Lung (tissue), 12 donors: ENCODE data around the gene ADTRP. TPM values are rescaled to one million over a fixed set of nuclear protein-coding genes. Genes with fewer than 3 reads are reported as not detected.

ENCODE experiments used
- ATAC-seq: fragments of 200-7000 bp; cut with Tn5 transposase; one replicate; pipeline ENCODE4 v1.9.1; 2020; ENCODE audit warnings: moderate number of reproducible peaks; ENCODE audit not compliant: insufficient read depth, low FRiP score
- DNase-seq, 3 donors: peaks; one replicate each; pipeline ENCODE4 v3.0.0-alpha.2; 2013 to 2017
- H3K27ac ChIP-seq, 2 donors: one replicate each; pipeline ENCODE4 v1.5.1; 2013; ENCODE audit warnings: mild to moderate bottlenecking in 2 of 2, moderate library complexity in 2 of 2, control low read depth in 1 of 2, inconsistent platforms in 1 of 2, low read depth in 1 of 2, low read length in 1 of 2
- H3K27me3 ChIP-seq, 3 donors: one replicate each; pipeline ENCODE4 v1.5.1; 2013; ENCODE audit warnings: low read length in 2 of 3; ENCODE audit not compliant: control insufficient read depth in 3 of 3, insufficient read depth in 3 of 3
- H3K36me3 ChIP-seq, 4 donors: one replicate each; pipeline ENCODE4 v1.5.1; 2013; ENCODE audit warnings: low read length in 4 of 4, mild to moderate bottlenecking in 1 of 4, moderate library complexity in 1 of 4; ENCODE audit not compliant: control insufficient read depth in 4 of 4, insufficient read depth in 4 of 4
- H3K4me1 ChIP-seq, 5 donors: one replicate each; pipeline ENCODE4 v1.5.1; 2013; ENCODE audit warnings: low read length in 5 of 5, mild to moderate bottlenecking in 2 of 5, moderate library complexity in 1 of 5; ENCODE audit not compliant: control insufficient read depth in 5 of 5, insufficient read depth in 5 of 5
- H3K4me3 ChIP-seq: one replicate; pipeline ENCODE4 v1.5.1; 2013; ENCODE audit warnings: mild to moderate bottlenecking, control low read depth, moderate library complexity
- H3K9ac ChIP-seq, 2 donors: one replicate each; pipeline ENCODE4 v1.5.1; 2013; ENCODE audit warnings: low read length in 2 of 2, control low read depth in 1 of 2; ENCODE audit not compliant: insufficient read depth in 1 of 2
- H3K9me3 ChIP-seq, 4 donors: one replicate each; pipeline ENCODE4 v1.5.1; 2013; ENCODE audit warnings: low read length in 3 of 4, mild to moderate bottlenecking in 1 of 4, moderate library complexity in 1 of 4; ENCODE audit not compliant: control insufficient read depth in 4 of 4, insufficient read depth in 3 of 4
- WGBS, 2 donors: extraction: QIAGEN DNeasy Blood & Tissue Kit; methylation state at CpG; one replicate each; pipeline ENCODE4 v1.1.7; 2013; 5-methylcytosine and 5-hydroxymethylcytosine counted together
- polyA plus RNA-seq, 2 donors: library from polyadenylated mRNA; stranded (reverse); fragments of 200-250 nt; gene quantifications; one replicate each; pipeline ENCODE4 v1.2.1, GENCODE V29; 2013
- total RNA-seq, 2 donors: library from RNA; depleted of rRNA in 1 of 2; stranded (reverse); fragments of >200 nt in 1 of 2; gene quantifications; one replicate each; pipeline ENCODE4 v1.2.1, GENCODE V29; 2014 to 2021
- TF ChIP-seq, protein P1 (sequence below): IDR thresholded peaks from 2 replicates; pipeline ENCODE4 v1.5.1; 2012; ENCODE audit warnings: mild to moderate bottlenecking; ENCODE audit errors: control extremely low read depth, extremely low read depth
- donor health status: control.
- donor health status: control.
- donor health status: Bipolar disorder and iron deficiency.
- donor health status: healthy.
- donor health status: DM: yes; HTN: yes; CAD: no.

Gene ADTRP
- total and polyA plus RNA-seq, 4 donors: 3.9 to 8.0 (median 5.7) TPM

DNA sequence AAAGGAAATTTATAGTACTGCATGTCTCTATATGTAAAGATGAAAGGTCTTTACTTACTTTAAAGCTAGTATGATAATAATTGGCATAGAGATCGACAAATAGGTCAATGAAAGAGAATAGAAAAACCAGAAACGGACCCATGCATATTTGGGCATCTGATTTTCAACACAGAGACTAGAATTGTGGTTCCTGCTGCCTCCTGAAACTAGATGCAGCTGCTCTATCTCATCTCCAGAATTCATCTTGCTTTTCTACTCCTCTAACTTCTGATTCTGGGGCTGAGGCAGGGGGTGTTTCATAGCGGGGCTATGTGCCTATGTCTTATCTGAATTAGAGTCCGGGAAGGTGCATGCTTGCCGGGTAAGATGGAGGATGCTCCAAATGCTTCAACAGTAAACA is 105.9 kb downstream of the ADTRP start:
- H3K4me3 ChIP-seq: no peak overlapping the region
- no peak for ATAC-seq
- H3K36me3 ChIP-seq: no peaks in the 10 kb centered on the region
- DNase-seq: no peak
- no peak overlapping the region for H3K9ac ChIP-seq
- no peaks in the 10 kb centered on the region for H3K27me3 ChIP-seq
- no peaks in the 10 kb centered on the region for H3K4me1 ChIP-seq
- TF ChIP-seq, protein P1, sequence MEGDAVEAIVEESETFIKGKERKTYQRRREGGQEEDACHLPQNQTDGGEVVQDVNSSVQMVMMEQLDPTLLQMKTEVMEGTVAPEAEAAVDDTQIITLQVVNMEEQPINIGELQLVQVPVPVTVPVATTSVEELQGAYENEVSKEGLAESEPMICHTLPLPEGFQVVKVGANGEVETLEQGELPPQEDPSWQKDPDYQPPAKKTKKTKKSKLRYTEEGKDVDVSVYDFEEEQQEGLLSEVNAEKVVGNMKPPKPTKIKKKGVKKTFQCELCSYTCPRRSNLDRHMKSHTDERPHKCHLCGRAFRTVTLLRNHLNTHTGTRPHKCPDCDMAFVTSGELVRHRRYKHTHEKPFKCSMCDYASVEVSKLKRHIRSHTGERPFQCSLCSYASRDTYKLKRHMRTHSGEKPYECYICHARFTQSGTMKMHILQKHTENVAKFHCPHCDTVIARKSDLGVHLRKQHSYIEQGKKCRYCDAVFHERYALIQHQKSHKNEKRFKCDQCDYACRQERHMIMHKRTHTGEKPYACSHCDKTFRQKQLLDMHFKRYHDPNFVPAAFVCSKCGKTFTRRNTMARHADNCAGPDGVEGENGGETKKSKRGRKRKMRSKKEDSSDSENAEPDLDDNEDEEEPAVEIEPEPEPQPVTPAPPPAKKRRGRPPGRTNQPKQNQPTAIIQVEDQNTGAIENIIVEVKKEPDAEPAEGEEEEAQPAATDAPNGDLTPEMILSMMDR: no peak
- no peak overlapping the region for H3K27ac ChIP-seq
- no peaks in the 10 kb centered on the region for H3K9me3 ChIP-seq
- 91 to 95% methylated on average over 5 of the region's 5 CpGs for WGBS, 2 donors

DNA sequence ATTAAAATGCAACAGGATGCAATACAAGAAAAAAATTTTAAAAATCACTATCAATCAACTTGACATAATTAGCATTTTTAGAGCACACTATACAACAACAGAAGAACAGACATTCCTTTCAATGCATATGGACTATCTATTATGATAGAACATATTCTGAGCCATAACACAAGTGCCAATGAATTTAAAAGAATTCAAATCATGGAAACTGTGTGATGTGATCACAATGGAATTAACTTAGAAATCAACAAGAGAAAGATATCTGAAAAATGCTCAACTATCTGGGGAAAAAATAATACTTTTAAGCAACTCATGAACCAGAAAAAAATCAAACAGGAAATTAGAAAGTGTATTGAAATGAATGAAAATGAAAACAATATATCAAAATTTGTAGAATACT is 106.3 kb downstream of the ADTRP start:
- no peaks in the 10 kb centered on the region for H3K4me1 ChIP-seq
- DNase-seq (no peak), ATAC-seq (no peak)
- TF ChIP-seq, protein P1: no peak
- no peaks in the 10 kb centered on the region for H3K27me3 ChIP-seq
- H3K36me3 ChIP-seq: no peaks in the 10 kb centered on the region
- no peak overlapping the region for H3K9ac ChIP-seq
- H3K9me3 ChIP-seq: no peaks in the 10 kb centered on the region
- H3K4me3 ChIP-seq: no peak overlapping the region
- no peak overlapping the region for H3K27ac ChIP-seq

DNA sequence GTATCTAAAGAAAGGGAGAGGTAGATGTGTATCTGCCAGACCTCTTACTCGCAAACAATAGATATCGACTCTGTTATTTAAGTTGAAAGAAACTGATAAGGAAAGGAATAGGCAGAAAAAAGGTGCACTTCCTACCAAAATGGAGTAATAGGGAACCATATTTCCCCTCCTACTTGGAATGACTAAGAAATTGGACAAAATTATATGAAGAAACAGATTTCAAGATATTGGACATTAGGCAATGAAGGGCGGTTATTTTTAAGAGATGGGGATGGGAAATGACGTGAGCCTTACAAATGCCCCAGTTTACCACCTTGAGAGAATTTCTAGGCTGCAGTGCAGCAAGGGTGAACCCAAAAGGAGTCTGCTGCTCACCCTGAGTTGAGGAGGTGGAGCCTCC is 108.9 kb downstream of the ADTRP start:
- no peaks in the 10 kb centered on the region for H3K4me1 ChIP-seq
- WGBS, 2 donors: 94 to 97% methylated on average over 4 of the region's 4 CpGs
- no peak for ATAC-seq
- no peaks in the 10 kb centered on the region for H3K27me3 ChIP-seq
- no peak overlapping the region for H3K9ac ChIP-seq
- TF ChIP-seq, protein P1: no peak
- H3K36me3 ChIP-seq: no peaks in the 10 kb centered on the region
- H3K4me3 ChIP-seq: no peak overlapping the region
- no peak overlapping the region for H3K27ac ChIP-seq
- H3K9me3 ChIP-seq: no peaks in the 10 kb centered on the region
- DNase-seq: no peak

DNA sequence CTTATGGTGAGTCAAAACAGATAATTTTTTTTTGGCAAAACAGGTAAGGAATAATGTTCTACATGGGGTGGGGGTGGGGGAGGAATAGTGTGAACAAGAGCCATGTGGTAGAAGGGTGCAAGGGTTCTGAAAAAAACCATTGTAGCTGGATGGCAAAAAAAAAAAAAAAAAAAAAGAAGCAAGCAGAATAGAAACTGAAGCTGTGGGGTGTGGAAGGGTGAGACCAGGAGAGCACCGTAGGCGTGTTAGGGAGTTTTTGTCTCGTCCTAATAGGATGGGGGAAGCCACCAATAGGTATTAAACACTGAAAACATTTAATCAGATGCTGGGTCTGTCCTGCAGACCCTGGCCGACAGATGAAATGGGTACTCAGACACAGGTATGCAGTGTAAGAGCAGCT is 110.1 kb downstream of the ADTRP start:
- no peaks in the 10 kb centered on the region for H3K4me1 ChIP-seq
- no peak overlapping the region for H3K9ac ChIP-seq
- H3K36me3 ChIP-seq: no peaks in the 10 kb centered on the region
- TF ChIP-seq, protein P1: no peak
- H3K27me3 ChIP-seq: no peaks in the 10 kb centered on the region
- ATAC-seq: no peak
- H3K27ac ChIP-seq: no peak overlapping the region
- no peak overlapping the region for H3K4me3 ChIP-seq
- no peaks in the 10 kb centered on the region for H3K9me3 ChIP-seq
- WGBS, 2 donors: 90 to 97% methylated on average over 4 of the region's 4 CpGs
- DNase-seq: no peak
